Measurements from ENCODE around the gene PSEN2.

DNA sequence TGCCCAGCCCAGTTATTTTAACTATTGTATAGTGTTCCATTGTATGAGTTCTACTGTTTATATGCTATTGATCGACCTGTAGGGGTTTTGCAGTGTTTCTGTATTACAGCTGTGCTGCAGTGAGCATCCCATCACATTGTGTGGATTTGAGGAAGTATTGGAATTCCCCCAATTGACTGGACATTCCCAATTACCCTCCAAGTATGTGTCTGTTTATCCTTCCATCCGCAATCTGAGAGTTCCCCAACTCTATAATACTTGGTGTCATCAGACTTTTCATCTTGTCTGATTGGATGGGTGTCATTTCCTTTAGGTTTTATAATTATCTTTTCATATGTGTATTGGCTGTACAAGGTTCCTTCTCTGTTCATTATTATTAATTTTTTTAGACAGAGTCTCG is 27.8 kb downstream of the PSEN2 start:
- no peak for TF ChIP-seq POLR2A (IDR thresholded peaks at IDR 0.05; ENCODE audit: low read length)
- no peak for TF ChIP-seq GATA1 (IDR thresholded peaks at IDR 0.05; ENCODE audit: low read depth, low read length)

Measured in erythroblast (primary cell).